GM23338 (cell line): Measurements from ENCODE around the gene GSDMA. TPM values are rescaled to one million over a fixed set of nuclear protein-coding genes. Genes with fewer than 3 reads are reported as not detected.
"Not testable (repeated sequence)": the region's sequence is repeated elsewhere in the genome, so short reads cannot be mapped to it uniquely, and the experiment has no call there.

Experiments used
- ATAC-seq: fragments of 200-7000 bp; cut with Tn5 transposase; 3 replicates; pipeline ENCODE4 v1.9.1; 2020
- DNase-seq: peaks from one replicate; pipeline ENCODE4 v3.0.0-alpha.2; 2015; ENCODE audit warnings: low spot score
- H2AFZ ChIP-seq: fragments of 200-600 bp; sonication (generic); 2 replicates; pipeline ENCODE4 v1.8.0; 2016; ENCODE audit warnings: antibody characterized with exemption, mild to moderate bottlenecking, moderate library complexity
- H3F3A ChIP-seq: fragments of 200-600 bp; sonication (generic); replicated peaks from 2 replicates; pipeline ENCODE4 v1.8.0; 2017; ENCODE audit warnings: antibody characterized with exemption, mixed run types, low read depth
- H3K27ac ChIP-seq: fragments of 200-600 bp; sonication (generic); 2 replicates; pipeline ENCODE4 v1.6.1; 2016; ENCODE audit warnings: low read depth
- H3K27me3 ChIP-seq: fragments of 200-600 bp; sonication (generic); 2 replicates; pipeline ENCODE4 v1.8.0; 2016; ENCODE audit warnings: mild to moderate bottlenecking, mixed run types, moderate library complexity; ENCODE audit not compliant: insufficient read depth
- H3K36me3 ChIP-seq: fragments of 200-600 bp; sonication (generic); 2 replicates; pipeline ENCODE4 v1.8.0; 2016; ENCODE audit warnings: mild to moderate bottlenecking; ENCODE audit not compliant: insufficient read depth
- H3K4me1 ChIP-seq: fragments of 200-600 bp; sonication (generic); 2 replicates; pipeline ENCODE4 v1.8.0; 2016; ENCODE audit warnings: mild to moderate bottlenecking, moderate library complexity; ENCODE audit not compliant: insufficient read depth
- H3K4me2 ChIP-seq: fragments of 200-600 bp; sonication (generic); 2 replicates; pipeline ENCODE4 v1.7.1; 2017; ENCODE audit warnings: mixed run types
- H3K4me3 ChIP-seq: fragments of 200-600 bp; sonication (generic); 2 replicates; pipeline ENCODE4 v1.6.1; 2016; ENCODE audit warnings: mixed run types
- H3K79me2 ChIP-seq: fragments of 200-600 bp; sonication (generic); replicated peaks from 2 replicates; pipeline ENCODE4 v1.8.0; 2017; ENCODE audit warnings: mild to moderate bottlenecking; ENCODE audit not compliant: insufficient read depth
- H3K9me2 ChIP-seq: fragments of 200-600 bp; sonication (generic); 2 replicates; pipeline ENCODE4 v1.8.0; 2017; ENCODE audit not compliant: insufficient read depth
- H4K20me1 ChIP-seq: fragments of 200-600 bp; sonication (generic); replicated peaks from 2 replicates; pipeline ENCODE4 v1.8.0; 2017; ENCODE audit warnings: mild to moderate bottlenecking; ENCODE audit not compliant: insufficient read depth
- H3K27ac Mint-ChIP-seq: 2 replicates; pipeline ENCODE4 v1.8.0; 2020; ENCODE audit warnings: inconsistent platforms, mild to moderate bottlenecking, moderate library complexity, mixed read lengths
- H3K27me3 Mint-ChIP-seq: 3 replicates; pipeline ENCODE4 v1.8.0; 2022; ENCODE audit warnings: low read depth, mild to moderate bottlenecking, moderate library complexity, mixed read lengths, inconsistent platforms; ENCODE audit not compliant: insufficient read depth, poor library complexity
- H3K36me3 Mint-ChIP-seq: 3 replicates; pipeline ENCODE4 v1.8.0; 2021; ENCODE audit warnings: low read depth, mild to moderate bottlenecking, inconsistent platforms, moderate library complexity, mixed read lengths
- H3K4me1 Mint-ChIP-seq: 3 replicates; pipeline ENCODE4 v1.8.0; 2020; ENCODE audit warnings: mild to moderate bottlenecking, inconsistent platforms, mixed read lengths
- H3K4me3 Mint-ChIP-seq: 3 replicates; pipeline ENCODE4 v1.8.0; 2021; ENCODE audit warnings: moderate library complexity, mild to moderate bottlenecking, inconsistent platforms, mixed read lengths
- H3K9me3 Mint-ChIP-seq: 3 replicates; pipeline ENCODE4 v1.8.0; 2020; ENCODE audit warnings: moderate library complexity, mild to moderate bottlenecking, inconsistent platforms, mixed read lengths
- EZH2 ChIP-seq: fragments of 200-600 bp; sonication (generic); IDR thresholded peaks from one replicate; pipeline ENCODE4 v1.8.0; 2017; ENCODE audit warnings: antibody characterized with exemption, mild to moderate bottlenecking, low read depth; ENCODE audit not compliant: unreplicated experiment
- EZH2phosphoT487 ChIP-seq: fragments of 200-600 bp; sonication (generic); IDR thresholded peaks from one replicate; pipeline ENCODE4 v1.8.1; 2018; ENCODE audit warnings: antibody characterized with exemption; ENCODE audit not compliant: unreplicated experiment
- JUNB ChIP-seq: IDR thresholded peaks from one replicate; pipeline ENCODE4 v1.6.1; 2016; ENCODE audit warnings: antibody characterized with exemption; ENCODE audit not compliant: unreplicated experiment
- POLR2AphosphoS5 ChIP-seq: IDR thresholded peaks from 2 replicates; pipeline ENCODE4 v1.6.1; 2016; ENCODE audit warnings: antibody characterized with exemption, low read depth
- REST ChIP-seq: IDR thresholded peaks from one replicate; pipeline ENCODE4 v1.6.1; 2018; ENCODE audit warnings: antibody characterized with exemption; ENCODE audit not compliant: unreplicated experiment
- STAT1 ChIP-seq: IDR thresholded peaks from one replicate; pipeline ENCODE4 v1.6.1; 2016; ENCODE audit warnings: antibody characterized with exemption; ENCODE audit not compliant: unreplicated experiment
- ZNF114 ChIP-seq: fragments of 250-450 bp; sonication (Bioruptor Pico); IDR thresholded peaks from 2 replicates; pipeline ENCODE4 v1.5.0; 2020; ENCODE audit warnings: mild to moderate bottlenecking, moderate library complexity
- ZNF331 ChIP-seq: fragments of 250-450 bp; sonication (Bioruptor Pico); IDR thresholded peaks from 2 replicates; pipeline ENCODE4 v1.5.0; 2020; ENCODE audit warnings: low read depth, mild to moderate bottlenecking, moderate library complexity
- ZNF462 ChIP-seq: fragments of 250-450 bp; sonication (Bioruptor Pico); IDR thresholded peaks from 2 replicates; pipeline ENCODE4 v1.5.0; 2020; ENCODE audit warnings: mild to moderate bottlenecking, moderate library complexity
- polyA plus RNA-seq: library from polyadenylated mRNA; unstranded; fragments of >200 nt; fragmentation: Nextera tagmentation; extraction: Ambion mirVana; gene quantifications from 2 replicates; pipeline ENCODE4 v1.2.1, GENCODE V29; 2016
- total RNA-seq: library from RNA; depleted of rRNA; stranded (reverse); fragments of >200 nt; shearing (Covaris generic); gene quantifications from 2 replicates; pipeline ENCODE4 v1.2.3, GENCODE V29; 2014

The GSDMA gene
- total and polyA plus RNA-seq, 2 experiments from 2014 or later: not detected

DNA sequence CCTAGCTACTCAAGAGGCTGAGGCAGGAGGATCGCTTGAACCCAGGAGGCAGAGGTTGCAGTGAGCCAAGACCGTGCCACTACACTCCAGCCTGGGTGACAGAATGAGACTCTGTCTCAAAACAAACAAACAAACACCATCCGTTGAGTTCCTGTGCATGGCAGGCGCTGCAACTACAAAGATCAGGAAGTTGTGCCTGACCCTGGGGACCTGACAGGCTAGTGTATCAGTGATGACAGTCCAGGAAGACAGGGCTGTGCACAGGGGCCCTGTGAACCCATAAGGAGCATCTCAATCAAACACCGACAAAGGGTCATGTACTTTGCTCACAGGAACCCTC, 14.3 kb upstream of the GSDMA start:
- ATAC-seq, H3F3A ChIP-seq, H4K20me1 ChIP-seq, H3K79me2 ChIP-seq, H3K36me3 Mint-ChIP-seq, H3K4me1 ChIP-seq, H3K9me3 Mint-ChIP-seq, H3K27ac ChIP-seq, H3K4me3 Mint-ChIP-seq, DNase-seq, H3K9me2 ChIP-seq, H3K27ac Mint-ChIP-seq, H3K36me3 ChIP-seq, H3K4me3 ChIP-seq, H3K4me2 ChIP-seq, H2AFZ ChIP-seq, H3K27me3 ChIP-seq: not testable (repeated sequence)
- Mint-ChIP-seq H3K4me1 (peaks cover 22% of the 10 kb centered on the region), H3K27me3 (peaks cover 25% of the 10 kb centered on the region)

GRCh38 chr17:39949028-39949427, 13.8 kb upstream of the GSDMA start:
- Mint-ChIP-seq H3K27me3 (peaks cover 26% of the 10 kb centered on the region), H3K4me3 (no peak overlapping the region)
- ATAC-seq: no peak

More at GRCh38 chr17:39949028-39949427, 13.8 kb upstream of the GSDMA start:
- Histone ChIP-seq H3K9me2 (no peaks in the 10 kb centered on the region), H4K20me1 (no peaks in the 10 kb centered on the region), H3F3A (0 out of 2 replicates have a peak, but pooled peaks cover 7% of the 10 kb centered on the region), H2AFZ (no peak overlapping the region), H3K4me1 (peaks cover 8% of the 10 kb centered on the region; the same call in 1 of the 2 replicates), H3K27me3 (0 out of 2 replicates have a peak, but pooled peaks cover 4% of the 10 kb centered on the region), H3K36me3 (no peaks in the 10 kb centered on the region), H3K79me2 (no peaks in the 10 kb centered on the region), H3K27ac (no peak overlapping the region), H3K4me3 (no peak overlapping the region), H3K4me2 (no peak overlapping the region)
- peaks cover 27% of the 10 kb centered on the region for H3K4me1 Mint-ChIP-seq
- no peak overlapping the region for H3K27ac Mint-ChIP-seq
- TF ChIP-seq JUNB (no peak), POLR2AphosphoS5 (no peak), ZNF114 (CRISPR knock-in tag) (no peak), EZH2 (no peak), STAT1 (no peak), REST (no peak), EZH2phosphoT487 (no peak), ZNF462 (CRISPR knock-in tag) (no peak), ZNF331 (CRISPR knock-in tag) (no peak)
- H3K9me3 Mint-ChIP-seq: no peaks in the 10 kb centered on the region
- no peak for DNase-seq
- H3K36me3 Mint-ChIP-seq: no peaks in the 10 kb centered on the region
